ENCODE results near the gene OPN4.

The OPN4 gene

DNA sequence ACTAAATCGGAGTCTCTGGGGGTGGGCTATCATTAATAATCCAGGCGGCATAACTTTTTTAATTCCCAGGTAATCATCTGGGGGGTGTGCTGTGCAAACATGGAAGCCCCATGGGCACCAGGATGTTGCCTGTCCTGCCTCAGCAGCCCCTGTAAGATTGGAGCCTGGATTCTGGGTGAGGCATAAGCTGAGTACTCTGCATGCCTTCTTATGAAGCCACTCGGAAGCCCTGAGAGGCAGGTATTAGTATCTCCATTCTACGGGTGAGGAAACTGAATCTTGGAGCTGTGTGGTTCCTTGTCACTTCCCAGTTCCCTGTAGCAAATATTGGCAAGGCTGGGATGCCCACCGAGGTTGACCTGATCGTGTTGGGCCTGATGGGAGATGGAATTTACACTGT is 7.4 kb upstream of the OPN4 start:
- Histone ChIP-seq H2AFZ (ENCODE audit: low read depth, low read length) (no peak overlapping the region), H2BK12ac (ENCODE audit: low read length in 2 of 2) (no peak overlapping the region), H3K4me1 (ENCODE audit: control insufficient read depth, insufficient read depth, low read depth, low read length) (peaks cover 30% of the 10 kb centered on the region), H3K14ac (ENCODE audit: low read length in 2 of 2) (no peak overlapping the region), H3K27ac (ENCODE audit: low read length, poor library complexity, severe bottlenecking) (no peak overlapping the region), H4K8ac (ENCODE audit: low read length) (no peak overlapping the region), H3K9ac (ENCODE audit: low read length) (no peak overlapping the region), H3K4me3 (ENCODE audit: insufficient read depth in 1 of 2, low read depth in 1 of 2, low read length in 2 of 2) (no peak overlapping the region), H2BK5ac (ENCODE audit: low read depth, low read length, poor library complexity, severe bottlenecking) (no peak overlapping the region), H3K36me3 (ENCODE audit: control insufficient read depth in 1 of 2, insufficient read depth in 2 of 2, low read depth in 1 of 2, low read length in 2 of 2) (no peaks in the 10 kb centered on the region), H3K23ac (ENCODE audit: low read length in 2 of 2) (no peak overlapping the region), H2BK15ac (ENCODE audit: low read depth, poor library complexity, severe bottlenecking) (no peak overlapping the region), H3K27me3 (ENCODE audit: control insufficient read depth in 1 of 2, insufficient read depth in 1 of 2, low read length in 2 of 2) (no peaks in the 10 kb centered on the region), H3K18ac (ENCODE audit: low read depth in 1 of 2, low read length in 2 of 2) (no peak overlapping the region), H3K4ac (ENCODE audit: low read depth in 1 of 2, low read length in 2 of 2) (no peak overlapping the region), H2BK120ac (ENCODE audit: low read depth, low read length) (no peak overlapping the region), H3K9me3 (ENCODE audit: control insufficient read depth, low read length) (no peaks in the 10 kb centered on the region), H3K79me1 (replicated peaks; ENCODE audit: low read length, poor library complexity, severe bottlenecking) (no peaks in the 10 kb centered on the region), H3K4me2 (ENCODE audit: low read length, poor library complexity, severe bottlenecking) (no peak overlapping the region), H4K91ac (ENCODE audit: low read length) (no peak overlapping the region), H2AK5ac (ENCODE audit: low read length, severe bottlenecking) (no peak overlapping the region)
- no peak for DNase-seq
- WGBS: 81% methylated on average over 6 of the region's 6 CpGs

- Histone ChIP-seq H3K79me1 (replicated peaks; ENCODE audit: low read length, poor library complexity, severe bottlenecking) (no peaks in the 10 kb centered on the region), H3K23ac (ENCODE audit: low read length in 2 of 2) (no peak overlapping the region), H2BK12ac (ENCODE audit: low read length in 2 of 2) (no peak overlapping the region), H2AFZ (ENCODE audit: low read depth, low read length) (no peak overlapping the region), H2BK120ac (ENCODE audit: low read depth, low read length) (no peak overlapping the region), H4K8ac (ENCODE audit: low read length) (peak overlapping the region; percentile 7), H3K9ac (ENCODE audit: low read length) (no peak overlapping the region), H3K4ac (ENCODE audit: low read depth in 1 of 2, low read length in 2 of 2) (no peak overlapping the region), H3K4me3 (ENCODE audit: insufficient read depth in 1 of 2, low read depth in 1 of 2, low read length in 2 of 2) (no peak overlapping the region), H4K91ac (ENCODE audit: low read length) (no peak overlapping the region), H3K18ac (ENCODE audit: low read depth in 1 of 2, low read length in 2 of 2) (peak overlapping the region in 1 of 2 experiments; percentile 28), H3K4me1 (ENCODE audit: control insufficient read depth, insufficient read depth, low read depth, low read length) (peaks cover 33% of the 10 kb centered on the region), H2BK15ac (ENCODE audit: low read depth, poor library complexity, severe bottlenecking) (peak overlapping the region; percentile 34), H3K9me3 (ENCODE audit: control insufficient read depth, low read length) (no peaks in the 10 kb centered on the region), H3K4me2 (ENCODE audit: low read length, poor library complexity, severe bottlenecking) (no peak overlapping the region), H2AK5ac (ENCODE audit: low read length, severe bottlenecking) (peak overlapping the region; percentile 3), H3K36me3 (ENCODE audit: control insufficient read depth in 1 of 2, insufficient read depth in 2 of 2, low read depth in 1 of 2, low read length in 2 of 2) (no peaks in the 10 kb centered on the region), H2BK5ac (ENCODE audit: low read depth, low read length, poor library complexity, severe bottlenecking) (peak overlapping the region; percentile 9), H3K27me3 (ENCODE audit: control insufficient read depth in 1 of 2, insufficient read depth in 1 of 2, low read length in 2 of 2) (peaks cover 0 to 5% of the 10 kb centered on the region in 2 experiments), H3K14ac (ENCODE audit: low read length in 2 of 2) (no peak overlapping the region), H3K27ac (ENCODE audit: low read length, poor library complexity, severe bottlenecking) (no peak overlapping the region)
- peak; percentile 60 for DNase-seq
- WGBS: 77% methylated on average over 13 of the region's 13 CpGs
Observed at GRCh38 chr10:86647773-86648703, 6.3 kb upstream of the OPN4 start.

- no peak overlapping the region for H3K4ac ChIP-seq (ENCODE audit: low read depth in 1 of 2, low read length in 2 of 2)
- peak overlapping the region in 1 of 2 experiments; percentile 31 for H2BK12ac ChIP-seq (ENCODE audit: low read length in 2 of 2)
- no peak overlapping the region for H3K9ac ChIP-seq (ENCODE audit: low read length)
- H3K23ac ChIP-seq (ENCODE audit: low read length in 2 of 2): no peak overlapping the region
- H2AK5ac ChIP-seq (ENCODE audit: low read length, severe bottlenecking): peak overlapping the region; percentile 3
- H2BK120ac ChIP-seq (ENCODE audit: low read depth, low read length): peak overlapping the region; percentile 6
- H4K91ac ChIP-seq (ENCODE audit: low read length): no peak overlapping the region
- H3K9me3 ChIP-seq (ENCODE audit: control insufficient read depth, low read length): no peaks in the 10 kb centered on the region
- peak overlapping the region; percentile 7 for H4K8ac ChIP-seq (ENCODE audit: low read length)
- peak overlapping the region; percentile 9 for H2BK5ac ChIP-seq (ENCODE audit: low read depth, low read length, poor library complexity, severe bottlenecking)
- peaks cover 32% of the 10 kb centered on the region for H3K4me1 ChIP-seq (ENCODE audit: control insufficient read depth, insufficient read depth, low read depth, low read length)
- H3K79me1 ChIP-seq (replicated peaks; ENCODE audit: low read length, poor library complexity, severe bottlenecking): no peaks in the 10 kb centered on the region
- H3K27me3 ChIP-seq (ENCODE audit: control insufficient read depth in 1 of 2, insufficient read depth in 1 of 2, low read length in 2 of 2): peaks cover 0 to 5% of the 10 kb centered on the region in 2 experiments
- no peaks in the 10 kb centered on the region for H3K36me3 ChIP-seq (ENCODE audit: control insufficient read depth in 1 of 2, insufficient read depth in 2 of 2, low read depth in 1 of 2, low read length in 2 of 2)
- H3K14ac ChIP-seq (ENCODE audit: low read length in 2 of 2): peak overlapping the region in 1 of 2 experiments; percentile 53
- H3K27ac ChIP-seq (ENCODE audit: low read length, poor library complexity, severe bottlenecking): no peak overlapping the region
- no peak overlapping the region for H3K4me2 ChIP-seq (ENCODE audit: low read length, poor library complexity, severe bottlenecking)
- DNase-seq: peak; percentile 63
- H3K4me3 ChIP-seq (ENCODE audit: insufficient read depth in 1 of 2, low read depth in 1 of 2, low read length in 2 of 2): no peak overlapping the region
- peak overlapping the region in 1 of 2 experiments; percentile 28 for H3K18ac ChIP-seq (ENCODE audit: low read depth in 1 of 2, low read length in 2 of 2)
- peak overlapping the region; percentile 34 for H2BK15ac ChIP-seq (ENCODE audit: low read depth, poor library complexity, severe bottlenecking)
- H2AFZ ChIP-seq (ENCODE audit: low read depth, low read length): no peak overlapping the region
- WGBS: 75% methylated on average over 9 of the region's 9 CpGs
Observed at GRCh38 chr10:86648704-86649427, 5.5 kb upstream of the OPN4 start.

All from mesenchymal stem cell (in vitro differentiated cells and primary cell).